Activated T-cell treated with anti-CD3 and anti-CD28 coated beads, Interleukin-2, amount 50 U/mL, for 1 hour (primary cell): ENCODE results near the gene MRPL28.
"Not testable (repeated sequence)": the region's sequence is repeated elsewhere in the genome, so short reads cannot be mapped to it uniquely, and the experiment has no call there.

Experiments used
- DNase-seq: peaks from one replicate; pipeline ENCODE4 v3.0.0-alpha.2; 2020

The MRPL28 gene

DNA sequence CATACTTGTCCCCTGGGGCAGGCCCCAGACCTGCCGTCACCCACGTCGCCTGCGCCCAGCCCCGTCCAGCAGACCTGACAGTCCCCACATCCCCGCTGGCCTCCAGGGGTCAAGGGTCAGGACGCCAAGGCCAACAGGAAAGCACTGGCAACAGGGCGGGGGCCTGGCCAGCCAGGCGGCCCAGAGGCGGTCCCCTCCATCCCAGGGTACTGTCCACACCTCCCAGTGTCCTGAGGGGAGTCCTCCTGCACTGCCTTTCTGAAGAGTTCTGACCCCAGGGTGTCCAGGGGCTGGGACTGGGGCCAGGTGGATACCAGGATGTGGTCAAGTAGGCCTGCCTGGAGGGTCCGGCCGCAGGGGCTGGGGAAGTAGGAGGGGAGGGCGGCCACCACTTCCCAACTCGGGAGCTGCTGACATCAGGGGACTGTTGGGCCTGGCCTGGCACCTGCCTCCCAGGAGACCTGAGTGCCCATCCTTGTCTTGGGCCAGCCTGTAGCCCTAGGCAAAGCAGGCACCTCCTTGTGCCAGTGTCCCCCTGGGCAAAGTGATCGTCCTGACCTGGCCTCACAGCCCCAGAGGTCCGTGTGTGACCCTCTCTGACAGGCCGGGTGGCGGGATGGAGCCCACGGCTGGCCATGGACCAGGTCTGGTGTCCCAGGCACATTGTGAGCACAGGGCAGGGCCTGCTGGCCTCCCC is 11.1 kb downstream of the MRPL28 start:
- DNase-seq, result no peak

GRCh38 chr16:356741-357140 is 13.6 kb downstream of the MRPL28 start:
- no peak for DNase-seq

GRCh38 chr16:354971-355461 is 15.3 kb downstream of the MRPL28 start:
- DNase-seq, result no peak

DNA sequence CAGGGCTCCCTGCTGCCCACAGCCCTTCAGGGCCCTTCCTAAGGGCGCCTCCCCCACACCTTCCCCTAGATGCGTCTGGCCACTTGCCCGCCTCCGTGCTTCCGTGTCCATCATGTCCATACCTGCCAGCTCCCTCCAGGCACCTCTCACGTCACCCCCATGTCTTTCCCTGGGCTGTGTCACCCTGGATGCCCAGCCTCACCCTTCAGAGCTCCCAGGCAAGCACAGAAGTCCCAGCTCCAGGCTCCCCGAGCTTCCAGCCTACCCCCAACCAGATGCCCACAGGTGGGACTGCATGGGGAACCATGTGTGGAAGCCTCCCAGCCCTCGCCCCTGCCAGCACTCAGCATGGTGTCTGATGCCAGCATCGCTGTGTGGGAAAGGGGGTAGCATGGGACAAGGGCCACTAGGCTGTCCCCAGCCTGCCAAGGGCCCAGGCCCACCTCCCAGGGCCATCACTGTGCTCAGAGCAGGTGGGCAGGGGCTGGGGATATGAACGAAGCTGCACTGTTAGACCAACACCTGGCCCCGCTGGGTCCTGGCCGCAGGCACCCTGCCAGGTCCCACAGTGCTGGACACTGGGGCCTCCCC is 16.0 kb downstream of the MRPL28 start:
- no peak for DNase-seq

DNA sequence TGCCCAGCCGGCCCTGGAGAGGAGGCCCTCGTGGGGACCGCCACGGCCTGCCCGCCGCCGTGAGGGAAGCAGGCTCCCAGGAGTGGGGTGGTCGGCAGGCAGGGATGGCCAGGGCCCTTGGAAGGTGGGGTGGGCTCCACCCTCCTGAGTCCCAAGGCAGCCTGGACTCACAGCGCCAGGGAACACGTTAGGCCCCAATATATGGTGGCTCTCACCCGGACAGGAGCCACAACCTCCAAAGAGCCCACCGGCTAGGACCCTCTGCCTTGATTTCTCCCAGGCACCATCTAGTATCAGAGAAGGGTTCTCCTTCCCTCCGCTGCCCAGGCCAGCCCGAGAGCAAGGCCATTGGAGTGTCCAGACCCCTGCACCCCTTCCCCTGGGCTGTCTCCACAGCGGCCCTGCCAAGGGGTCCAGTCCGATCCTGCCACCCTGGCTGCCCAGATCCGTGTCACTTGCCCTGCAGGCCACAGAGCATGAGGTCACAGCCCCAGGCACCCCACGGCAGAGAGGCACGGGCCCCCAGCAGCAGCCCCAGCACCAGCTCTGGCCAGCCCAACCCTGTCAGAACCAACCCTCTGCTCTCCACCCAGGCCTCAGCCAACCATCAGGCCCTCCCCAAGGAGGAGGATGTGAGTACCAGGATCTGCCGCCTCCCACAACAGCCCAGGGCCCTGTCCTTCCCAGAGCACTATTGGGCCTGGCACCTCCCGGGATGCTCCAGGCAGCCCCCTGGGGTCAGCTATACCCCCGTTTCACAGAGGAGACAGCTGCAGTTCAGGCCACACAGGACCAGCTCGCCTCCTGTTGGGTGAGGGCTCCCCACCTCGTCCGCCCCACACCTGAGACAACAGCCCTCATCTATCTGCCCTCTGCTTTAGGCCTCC is 16.7 kb downstream of the MRPL28 start:
- peak; percentile 34 for DNase-seq

GRCh38 chr16:352547-353403 is 17.6 kb downstream of the MRPL28 start, which contains the start of gene AXIN1:
Gene AXIN1, minus strand, starts transcription at chr16:352723. Its CDS starts 5,698 bp downstream, at chr16:347025.
- peak; percentile 100 for DNase-seq

GRCh38 chr16:351804-352520 is 18.4 kb downstream of the MRPL28 start:
- no peak for DNase-seq

DNA sequence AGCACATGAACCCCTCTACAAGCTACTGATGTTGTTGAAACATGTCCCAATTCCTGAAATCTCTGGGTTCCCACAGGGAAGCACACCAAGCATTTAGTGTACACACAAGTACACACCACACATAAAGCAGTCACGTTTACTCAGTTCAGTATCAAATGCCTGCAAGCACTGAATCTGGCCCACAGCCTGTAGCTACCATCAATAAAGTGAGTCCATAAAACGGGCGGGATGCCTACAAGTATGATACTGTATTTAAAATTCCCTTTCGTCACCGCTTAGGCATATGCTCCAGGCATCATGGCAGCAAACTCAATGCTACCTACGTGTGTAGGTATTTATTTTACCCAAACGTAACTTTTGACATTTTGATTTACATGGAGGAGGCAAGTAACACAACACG is 20.1 kb downstream of the MRPL28 start:
- no peak for DNase-seq

- DNase-seq, result no peak
Measured at GRCh38 chr16:349211-349610, 21.1 kb downstream of the MRPL28 start.

- DNase-seq, result not testable (repeated sequence)
Measured at GRCh38 chr16:348495-348894, 21.8 kb downstream of the MRPL28 start.

GRCh38 chr16:347203-347602 is 23.1 kb downstream of the MRPL28 start:
- DNase-seq, result no peak

DNA sequence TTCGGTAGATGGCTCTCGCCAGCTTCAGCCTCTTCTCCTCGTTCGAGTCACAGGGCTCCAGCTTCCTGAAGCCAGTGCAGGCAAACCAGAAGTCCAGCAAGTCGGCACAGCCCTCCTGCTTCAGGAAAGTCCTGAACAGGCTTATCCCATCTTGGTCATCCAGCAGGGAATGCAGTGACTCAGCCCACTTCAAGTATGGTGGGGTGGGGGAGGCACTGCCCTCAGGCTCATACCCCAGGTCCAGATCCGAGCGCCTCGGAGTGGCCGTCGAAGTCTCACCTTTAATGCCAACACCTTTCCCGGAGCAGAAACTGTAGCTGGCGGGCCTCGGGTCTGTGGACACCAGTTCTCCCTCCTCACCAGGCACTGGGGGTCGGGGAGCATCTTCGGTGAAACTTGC is 23.8 kb downstream of the MRPL28 start:
- no peak for DNase-seq

DNA sequence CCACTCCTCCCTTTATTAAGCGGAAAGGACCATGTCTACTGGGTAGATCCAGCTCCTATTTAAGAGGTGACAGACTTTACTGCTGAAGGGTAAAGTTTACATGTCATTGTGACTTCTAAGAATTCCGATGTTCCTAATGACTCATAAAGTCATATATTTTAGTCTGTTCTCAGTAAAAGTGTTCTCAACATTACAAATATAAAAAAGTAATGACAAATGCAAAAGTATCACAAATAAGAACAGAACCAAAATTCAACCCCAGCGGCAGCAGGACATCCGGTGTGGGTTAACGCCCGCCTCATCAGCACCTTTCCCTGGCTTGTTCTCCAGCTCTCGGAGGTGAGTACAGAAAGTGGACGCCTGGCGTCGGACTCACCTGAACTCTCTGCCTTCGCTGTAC is 24.6 kb downstream of the MRPL28 start:
- no peak for DNase-seq

GRCh38 chr16:342455-343213 is 27.7 kb downstream of the MRPL28 start:
- no peak for DNase-seq

DNA sequence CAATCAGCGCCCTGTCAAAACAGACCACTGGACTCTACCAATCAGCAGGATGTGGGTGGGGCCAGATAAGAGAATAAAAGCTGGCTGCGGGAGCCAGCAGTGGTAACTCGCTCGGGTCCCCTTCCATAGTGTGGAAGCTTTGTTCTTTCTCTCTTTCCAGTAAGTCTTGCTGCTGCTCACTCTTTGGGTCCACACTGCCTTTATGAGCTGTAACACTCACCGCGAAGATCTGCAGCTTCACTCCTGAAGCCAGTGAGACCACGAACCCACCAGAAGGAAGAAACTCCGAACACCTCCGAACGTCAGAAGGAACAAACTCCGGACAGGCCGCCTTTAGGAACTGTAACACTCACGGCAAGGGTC is 28.4 kb downstream of the MRPL28 start:
- not testable (repeated sequence) for DNase-seq

DNA sequence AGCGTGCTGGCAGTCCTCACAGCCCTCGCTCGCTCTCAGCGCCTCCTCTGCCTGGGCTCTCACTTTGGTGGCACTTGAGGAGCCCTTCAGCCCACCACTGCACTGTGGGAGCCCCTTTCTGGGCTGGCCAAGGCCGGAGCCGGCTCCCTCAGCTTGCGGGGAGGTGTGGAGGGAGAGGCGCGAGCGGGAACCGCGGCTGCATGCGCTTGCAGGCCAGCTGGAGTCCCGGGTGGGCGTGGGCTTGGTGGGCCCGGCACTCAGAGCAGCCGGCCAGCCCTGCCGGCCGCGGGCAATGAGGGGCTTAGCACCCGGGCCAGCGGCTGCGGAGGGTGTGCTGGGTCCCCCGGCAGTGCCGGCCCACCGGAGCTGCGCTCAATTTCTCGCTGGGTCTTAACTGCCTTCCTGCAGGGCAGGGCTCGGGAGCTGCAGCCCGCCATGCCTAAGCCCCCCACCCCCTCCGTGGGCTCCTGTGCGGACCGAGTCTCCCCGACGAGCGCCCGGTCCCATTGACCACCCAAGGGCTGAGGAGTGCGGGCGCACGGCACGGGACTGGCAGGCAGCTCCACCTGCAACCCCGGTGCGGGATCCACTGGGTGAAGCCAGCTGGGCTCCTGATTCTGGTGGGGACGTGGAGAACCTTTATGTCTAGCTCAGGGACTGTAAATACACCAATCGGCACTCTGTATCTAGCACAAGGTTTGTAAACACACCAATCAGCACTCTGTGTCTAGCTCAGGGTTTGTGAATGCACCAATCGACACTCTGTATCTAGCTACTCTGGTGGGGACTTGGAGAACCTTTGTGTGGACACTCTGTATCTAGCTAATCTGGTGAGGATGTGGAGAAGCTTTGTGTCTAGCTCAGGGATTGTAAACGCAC is 29.0 kb downstream of the MRPL28 start:
- not testable (repeated sequence) for DNase-seq

- no peak for DNase-seq
Measured at GRCh38 chr16:340370-341091, 29.8 kb downstream of the MRPL28 start.

GRCh38 chr16:339680-340079 is 30.7 kb downstream of the MRPL28 start:
- DNase-seq, result no peak

- DNase-seq, result no peak
Measured at GRCh38 chr16:337975-338575, 32.3 kb downstream of the MRPL28 start.
